Mesothelial cell of epicardium (in vitro differentiated cells): ENCODE results near the gene CDCP1. TPM values are rescaled to one million over a fixed set of nuclear protein-coding genes. Genes with fewer than 3 reads are reported as not detected.

Experiments
- DNase-seq, 2 experiments: peaks; one replicate each; pipeline ENCODE4 v3.0.0; 2021; ENCODE audit warnings: low spot score in 2 of 2; ENCODE audit not compliant: unreplicated experiment in 2 of 2
- H3K27ac Mint-ChIP-seq: 2 replicates; pipeline ENCODE4 v1.8.0; 2021; ENCODE audit warnings: mixed read lengths
- H3K27me3 Mint-ChIP-seq: 2 replicates; pipeline ENCODE4 v1.8.0; 2021; ENCODE audit warnings: low read depth, mixed read lengths
- H3K36me3 Mint-ChIP-seq: 2 replicates; pipeline ENCODE4 v1.8.0; 2021; ENCODE audit warnings: mixed read lengths
- H3K4me1 Mint-ChIP-seq: 2 replicates; pipeline ENCODE4 v1.8.0; 2021; ENCODE audit warnings: mixed read lengths
- H3K4me3 Mint-ChIP-seq: 2 replicates; pipeline ENCODE4 v1.8.0; 2021; ENCODE audit warnings: mild to moderate bottlenecking, moderate library complexity, mixed read lengths
- H3K9me3 Mint-ChIP-seq: 2 replicates; pipeline ENCODE4 v1.8.0; 2021; ENCODE audit warnings: mixed read lengths
- total RNA-seq: library from RNA; stranded (reverse); gene quantifications from 3 replicates; pipeline ENCODE4 v1.2.1, GENCODE V29; 2021
- TF ChIP-seq, protein P1 (sequence below): fragments of 200-600 bp; sonication (generic); IDR thresholded peaks from one replicate; pipeline ENCODE4 v1.5.0; 2021; ENCODE audit warnings: antibody characterized with exemption; ENCODE audit not compliant: unreplicated experiment

CDCP1 gene
- total RNA-seq, 1 donor from 2014 or later = 1.3 TPM

- H3K4me3 Mint-ChIP-seq = no peak overlapping the region
- peaks cover 7% of the 10 kb centered on the region for H3K4me1 Mint-ChIP-seq
- H3K27me3 Mint-ChIP-seq = no peaks in the 10 kb centered on the region
- no peaks in the 10 kb centered on the region for H3K36me3 Mint-ChIP-seq
- TF ChIP-seq, protein P1, sequence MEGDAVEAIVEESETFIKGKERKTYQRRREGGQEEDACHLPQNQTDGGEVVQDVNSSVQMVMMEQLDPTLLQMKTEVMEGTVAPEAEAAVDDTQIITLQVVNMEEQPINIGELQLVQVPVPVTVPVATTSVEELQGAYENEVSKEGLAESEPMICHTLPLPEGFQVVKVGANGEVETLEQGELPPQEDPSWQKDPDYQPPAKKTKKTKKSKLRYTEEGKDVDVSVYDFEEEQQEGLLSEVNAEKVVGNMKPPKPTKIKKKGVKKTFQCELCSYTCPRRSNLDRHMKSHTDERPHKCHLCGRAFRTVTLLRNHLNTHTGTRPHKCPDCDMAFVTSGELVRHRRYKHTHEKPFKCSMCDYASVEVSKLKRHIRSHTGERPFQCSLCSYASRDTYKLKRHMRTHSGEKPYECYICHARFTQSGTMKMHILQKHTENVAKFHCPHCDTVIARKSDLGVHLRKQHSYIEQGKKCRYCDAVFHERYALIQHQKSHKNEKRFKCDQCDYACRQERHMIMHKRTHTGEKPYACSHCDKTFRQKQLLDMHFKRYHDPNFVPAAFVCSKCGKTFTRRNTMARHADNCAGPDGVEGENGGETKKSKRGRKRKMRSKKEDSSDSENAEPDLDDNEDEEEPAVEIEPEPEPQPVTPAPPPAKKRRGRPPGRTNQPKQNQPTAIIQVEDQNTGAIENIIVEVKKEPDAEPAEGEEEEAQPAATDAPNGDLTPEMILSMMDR = no peak
- no peak overlapping the region for H3K27ac Mint-ChIP-seq
- no peak for DNase-seq
- no peaks in the 10 kb centered on the region for H3K9me3 Mint-ChIP-seq
These were observed 61.8 kb downstream of the CDCP1 start for GRCh38 chr3:45084361-45084760.

- H3K9me3 Mint-ChIP-seq = no peaks in the 10 kb centered on the region
- no peaks in the 10 kb centered on the region for H3K4me1 Mint-ChIP-seq
- H3K27me3 Mint-ChIP-seq = no peaks in the 10 kb centered on the region
- no peak for DNase-seq
- no peak overlapping the region for H3K4me3 Mint-ChIP-seq
- H3K27ac Mint-ChIP-seq = no peak overlapping the region
- H3K36me3 Mint-ChIP-seq = no peaks in the 10 kb centered on the region
- TF ChIP-seq, protein P1 = no peak
These were observed 63.2 kb downstream of the CDCP1 start for GRCh38 chr3:45083023-45083422.

GRCh38 chr3:45082142-45082538 is 64.0 kb downstream of the CDCP1 start:
- TF ChIP-seq, protein P1 = no peak
- Mint-ChIP-seq H3K4me3 (no peak overlapping the region), H3K9me3 (no peaks in the 10 kb centered on the region), H3K27ac (no peak overlapping the region), H3K36me3 (no peaks in the 10 kb centered on the region), H3K27me3 (no peaks in the 10 kb centered on the region), H3K4me1 (no peaks in the 10 kb centered on the region)
- no peak for DNase-seq

DNA sequence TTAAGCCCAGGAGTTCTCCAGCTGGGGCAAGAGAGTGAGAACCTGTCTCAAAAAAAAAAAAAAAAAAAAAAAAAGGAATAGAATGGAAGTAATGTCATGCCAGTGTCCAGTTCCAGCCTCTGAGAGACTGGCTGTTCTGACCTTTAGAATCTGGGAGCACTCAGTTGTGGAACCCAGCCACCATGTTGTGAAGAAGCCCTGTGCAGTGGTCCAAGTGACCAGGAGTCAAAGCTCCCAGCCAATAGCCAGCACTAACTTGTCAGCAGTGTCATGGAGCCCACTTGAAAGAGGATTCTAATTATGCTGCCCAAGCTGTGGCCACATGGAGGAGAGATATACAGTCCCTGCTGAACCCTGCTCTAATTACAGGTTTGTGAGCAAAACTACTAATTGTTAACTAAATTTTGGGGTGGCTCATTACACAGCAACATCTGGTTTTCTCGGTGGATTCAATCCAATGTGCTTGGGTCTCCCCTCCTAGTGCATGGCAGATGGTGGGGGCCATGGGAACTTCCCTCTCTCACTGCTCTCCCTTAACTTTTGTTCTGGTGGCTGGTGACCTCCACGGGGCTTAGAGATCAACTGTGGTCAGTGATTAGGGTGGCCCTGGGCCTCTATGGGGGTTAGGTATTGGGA is 64.6 kb downstream of the CDCP1 start:
- Mint-ChIP-seq H3K27me3 (no peaks in the 10 kb centered on the region), H3K4me1 (no peaks in the 10 kb centered on the region), H3K27ac (no peak overlapping the region), H3K4me3 (no peak overlapping the region), H3K36me3 (no peaks in the 10 kb centered on the region), H3K9me3 (no peaks in the 10 kb centered on the region)
- TF ChIP-seq, protein P1 = no peak
- no peak for DNase-seq

DNA sequence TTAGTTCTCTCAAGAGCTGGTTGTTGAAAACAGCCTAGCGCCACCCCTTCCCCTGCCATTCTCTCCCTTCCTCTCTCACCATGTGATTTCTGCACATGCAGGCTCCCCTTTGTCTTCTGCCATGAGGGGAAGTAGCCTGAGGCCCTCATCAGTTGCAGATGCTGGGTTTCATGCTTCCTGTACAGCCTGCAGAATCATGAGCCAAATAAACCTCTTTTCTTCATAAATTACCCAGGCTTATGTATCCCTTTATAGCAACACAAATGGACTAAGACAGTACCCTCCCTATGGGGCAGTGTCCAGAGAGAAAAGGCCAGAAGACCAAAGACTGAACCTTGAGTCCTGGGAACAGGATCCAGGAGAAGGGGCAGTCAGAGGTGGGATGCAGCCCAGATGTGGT is 65.4 kb downstream of the CDCP1 start:
- H3K27me3 Mint-ChIP-seq = no peaks in the 10 kb centered on the region
- TF ChIP-seq, protein P1 = no peak
- H3K4me3 Mint-ChIP-seq = no peak overlapping the region
- no peaks in the 10 kb centered on the region for H3K36me3 Mint-ChIP-seq
- H3K4me1 Mint-ChIP-seq = no peaks in the 10 kb centered on the region
- H3K9me3 Mint-ChIP-seq = no peaks in the 10 kb centered on the region
- DNase-seq = no peak
- H3K27ac Mint-ChIP-seq = no peak overlapping the region

- TF ChIP-seq, protein P1 = no peak
- Mint-ChIP-seq H3K4me3 (no peak overlapping the region), H3K9me3 (no peaks in the 10 kb centered on the region), H3K36me3 (no peaks in the 10 kb centered on the region), H3K4me1 (no peaks in the 10 kb centered on the region), H3K27ac (no peak overlapping the region), H3K27me3 (no peaks in the 10 kb centered on the region)
- no peak for DNase-seq
These were observed 66.5 kb downstream of the CDCP1 start for GRCh38 chr3:45079715-45080114.
